C4-2B (cell line): ENCODE measurements around the gene MUC5AC.

Experiments used
- H3K27ac ChIP-seq: fragments of 450-650 bp; 2 replicates; pipeline ENCODE4 v1.5.1; 2017
- CTCF ChIP-seq: fragments of 450-650 bp; conservative IDR thresholded peaks from 2 replicates; pipeline ENCODE4 v1.5.1; 2017; ENCODE audit warnings: mild to moderate bottlenecking
- ZFX ChIP-seq: fragments of 450-650 bp; IDR thresholded peaks from 2 replicates; pipeline ENCODE4 v1.6.1; 2017

MUC5AC gene

GRCh38 chr11:1194231-1194976 is 36.7 kb downstream of the MUC5AC start:
- no peak for TF ChIP-seq CTCF
- no peak for TF ChIP-seq ZFX
- H3K27ac ChIP-seq: peak overlapping the region; percentile 44

GRCh38 chr11:1194977-1195681 is 37.4 kb downstream of the MUC5AC start:
- H3K27ac ChIP-seq: no peak overlapping the region
- no peak for TF ChIP-seq ZFX
- no peak for TF ChIP-seq CTCF

GRCh38 chr11:1195682-1196515 is 38.1 kb downstream of the MUC5AC start:
- no peak overlapping the region for H3K27ac ChIP-seq
- TF ChIP-seq CTCF (no peak), ZFX (no peak)

- no peak overlapping the region for H3K27ac ChIP-seq
- TF ChIP-seq ZFX (no peak), CTCF (no peak)
These were observed 39.0 kb downstream of the MUC5AC start for GRCh38 chr11:1196516-1197391.

GRCh38 chr11:1197431-1197885 is 39.7 kb downstream of the MUC5AC start:
- TF ChIP-seq CTCF: no peak
- no peak for TF ChIP-seq ZFX
- H3K27ac ChIP-seq: no peak overlapping the region

GRCh38 chr11:1197886-1198560 is 40.3 kb downstream of the MUC5AC start:
- TF ChIP-seq ZFX (no peak), CTCF (no peak; the same call in 1 of the 2 replicates)
- H3K27ac ChIP-seq: no peak overlapping the region
